Stimulated activated CD4-positive, alpha-beta T cell treated with anti-CD3 and anti-CD28 coated beads, Interleukin-1b, Interleukin-23, amount 100 ng/mL, for 48 hours (primary cell): Measurements from ENCODE around the gene CA6.
"Not testable (repeated sequence)": the region's sequence is repeated elsewhere in the genome, so short reads cannot be mapped to it uniquely, and the experiment has no call there.

Experiments
- DNase-seq: peaks from one replicate; pipeline ENCODE4 v3.0.0-alpha.2; 2020

Gene CA6

GRCh38 chr1:8976338-8976737 lies 30.7 kb downstream of the CA6 start:
- no peak for DNase-seq

- no peak for DNase-seq
Observed at GRCh38 chr1:8976896-8977450, 31.3 kb downstream of the CA6 start.

- DNase-seq, result no peak
Observed at GRCh38 chr1:8980656-8981055, 35.0 kb downstream of the CA6 start.

GRCh38 chr1:8981169-8981568 lies 35.5 kb downstream of the CA6 start:
- DNase-seq, result no peak

GRCh38 chr1:8984203-8984602 lies 38.5 kb downstream of the CA6 start:
- no peak for DNase-seq

- DNase-seq, result no peak
Observed at GRCh38 chr1:8984990-8985389, 39.3 kb downstream of the CA6 start.

- DNase-seq, result no peak
Observed at GRCh38 chr1:8985915-8986813, 40.5 kb downstream of the CA6 start.

GRCh38 chr1:8986814-8987190 lies 41.1 kb downstream of the CA6 start:
- DNase-seq, result no peak

- peak; percentile 59 for DNase-seq
Observed at GRCh38 chr1:8987881-8988617, 42.4 kb downstream of the CA6 start.

- no peak for DNase-seq
Observed at GRCh38 chr1:8988618-8988967, 42.9 kb downstream of the CA6 start.

- DNase-seq, result no peak
Observed at GRCh38 chr1:8989061-8989460, 43.4 kb downstream of the CA6 start.

GRCh38 chr1:8989821-8990220 lies 44.2 kb downstream of the CA6 start:
- no peak for DNase-seq

GRCh38 chr1:8992936-8993687 lies 47.4 kb downstream of the CA6 start:
- no peak for DNase-seq

- not testable (repeated sequence) for DNase-seq
Observed at GRCh38 chr1:8993962-8994675, 48.5 kb downstream of the CA6 start.

- DNase-seq, result not testable (repeated sequence)
Observed at GRCh38 chr1:9001534-9002214, 56.0 kb downstream of the CA6 start.

- DNase-seq, result not testable (repeated sequence)
Observed at GRCh38 chr1:9002215-9002560, 56.5 kb downstream of the CA6 start.

GRCh38 chr1:9004031-9004699 lies 58.5 kb downstream of the CA6 start:
- no peak for DNase-seq

GRCh38 chr1:9004700-9005394 lies 59.2 kb downstream of the CA6 start:
- peak; percentile 80 for DNase-seq

- no peak for DNase-seq
Observed at GRCh38 chr1:9005395-9005708, 59.7 kb downstream of the CA6 start.

- DNase-seq, result no peak
Observed at GRCh38 chr1:9006956-9007615, 61.4 kb downstream of the CA6 start.
